WTC11 (cell line): ENCODE data around the gene TRABD2A. TPM values are rescaled to one million over a fixed set of nuclear protein-coding genes. Genes with fewer than 3 reads are reported as not detected.

Experiments used
- ATAC-seq: fragments of 200-7000 bp; cut with Tn5 transposase; 2 replicates; pipeline ENCODE4 v1.10.0; 2021; ENCODE audit warnings: mild to moderate bottlenecking, moderate library complexity
- CTCF ChIA-PET: fragments of 300-600 bp; sonication (Branson Sonifier 250); formaldehyde crosslinking; loops from one replicate; lab custom pipeline; 2021; ENCODE audit warnings: antibody characterized with exemption; lab: Charles Lee
- POLR2A ChIA-PET: fragments of 350-600 bp; sonication (Branson Sonifier 250); formaldehyde crosslinking; loops from one replicate; lab custom pipeline; 2021; ENCODE audit warnings: antibody characterized with exemption; lab: Charles Lee
- DNase-seq: peaks from one replicate; pipeline ENCODE4 v3.0.0; 2021; ENCODE audit warnings: low spot score
- H3K27ac Mint-ChIP-seq: 2 replicates; pipeline ENCODE4 v1.8.0; 2021; ENCODE audit warnings: mixed read lengths
- H3K27me3 Mint-ChIP-seq: 2 replicates; pipeline ENCODE4 v1.8.0; 2021; ENCODE audit warnings: low read depth, mild to moderate bottlenecking, moderate library complexity, mixed read lengths
- H3K36me3 Mint-ChIP-seq: 2 replicates; pipeline ENCODE4 v1.8.0; 2021; ENCODE audit warnings: mixed read lengths
- H3K4me1 Mint-ChIP-seq: 2 replicates; pipeline ENCODE4 v1.8.0; 2022; ENCODE audit warnings: mixed read lengths
- H3K4me3 Mint-ChIP-seq: 2 replicates; pipeline ENCODE4 v1.8.0; 2021; ENCODE audit warnings: mild to moderate bottlenecking, moderate library complexity, mixed read lengths
- H3K9me3 Mint-ChIP-seq: 2 replicates; pipeline ENCODE4 v1.8.0; 2021; ENCODE audit warnings: mixed read lengths
- E2F4 ChIP-seq: sonication (generic); formaldehyde crosslinking; IDR thresholded peaks from 2 replicates; pipeline ENCODE4 v1.8.1; 2022; ENCODE audit warnings: low read depth, mild to moderate bottlenecking, moderate library complexity, missing genetic modification reagents, borderline replicate concordance
- FOXP1 ChIP-seq: sonication (generic); formaldehyde crosslinking; IDR thresholded peaks from 2 replicates; pipeline ENCODE4 v1.8.0; 2022; ENCODE audit warnings: missing genetic modification reagents, mild to moderate bottlenecking, moderate library complexity, borderline replicate concordance
- MXD4 ChIP-seq: fragments of 250-450 bp; sonication (Bioruptor Pico); IDR thresholded peaks from 2 replicates; pipeline ENCODE4 v1.8.0; 2021; ENCODE audit warnings: mild to moderate bottlenecking, moderate library complexity, borderline replicate concordance
- NFATC4 ChIP-seq: fragments of 250-450 bp; sonication (Bioruptor Pico); IDR thresholded peaks from 2 replicates; pipeline ENCODE4 v1.9.0; 2021; ENCODE audit warnings: mild to moderate bottlenecking
- NFYB ChIP-seq: sonication (generic); formaldehyde crosslinking; conservative IDR thresholded peaks from 2 replicates; pipeline ENCODE4 v1.8.0; 2022; ENCODE audit warnings: low read depth, missing genetic modification reagents
- NR2C2 ChIP-seq: sonication (generic); formaldehyde crosslinking; IDR thresholded peaks from 2 replicates; pipeline ENCODE4 v1.8.0; 2022; ENCODE audit warnings: mild to moderate bottlenecking, missing genetic modification reagents
- RORB ChIP-seq: fragments of 250-450 bp; sonication (Bioruptor Pico); IDR thresholded peaks from 2 replicates; pipeline ENCODE4 v1.9.0; 2021; ENCODE audit warnings: mild to moderate bottlenecking
- SP1 ChIP-seq: sonication (generic); formaldehyde crosslinking; conservative IDR thresholded peaks from 2 replicates; pipeline ENCODE4 v1.8.1; 2022; ENCODE audit warnings: missing genetic modification reagents
- TEAD1 ChIP-seq: sonication (generic); formaldehyde crosslinking; IDR thresholded peaks from 2 replicates; pipeline ENCODE4 v1.8.0; 2022; ENCODE audit warnings: mild to moderate bottlenecking, missing genetic modification reagents
- TP53 ChIP-seq: sonication (generic); formaldehyde crosslinking; IDR thresholded peaks from 2 replicates; pipeline ENCODE4 v1.8.1; 2023; ENCODE audit warnings: mild to moderate bottlenecking, missing genetic modification reagents
- ZBTB21 ChIP-seq: sonication (generic); formaldehyde crosslinking; IDR thresholded peaks from 2 replicates; pipeline ENCODE4 v1.8.1; 2023; ENCODE audit warnings: mild to moderate bottlenecking, missing genetic modification reagents, borderline replicate concordance
- ZNF138 ChIP-seq: sonication (generic); formaldehyde crosslinking; conservative IDR thresholded peaks from 2 replicates; pipeline ENCODE4 v1.8.1; 2022; ENCODE audit warnings: mild to moderate bottlenecking, moderate library complexity, missing genetic modification reagents
- ZNF219 ChIP-seq: sonication (generic); formaldehyde crosslinking; IDR thresholded peaks from 2 replicates; pipeline ENCODE4 v1.8.0; 2023; ENCODE audit warnings: missing genetic modification reagents, mild to moderate bottlenecking, borderline replicate concordance
- ZNF232 ChIP-seq: sonication (generic); formaldehyde crosslinking; IDR thresholded peaks from 2 replicates; pipeline ENCODE4 v1.8.0; 2022; ENCODE audit warnings: mild to moderate bottlenecking, missing genetic modification reagents
- ZNF317 ChIP-seq: sonication (generic); formaldehyde crosslinking; IDR thresholded peaks from 2 replicates; pipeline ENCODE4 v1.8.1; 2023; ENCODE audit warnings: low read depth, mild to moderate bottlenecking, moderate library complexity, missing genetic modification reagents, borderline replicate concordance
- ZNF416 ChIP-seq: fragments of 250-450 bp; sonication (Bioruptor Pico); IDR thresholded peaks from 2 replicates; pipeline ENCODE4 v1.9.0; 2021; ENCODE audit warnings: mild to moderate bottlenecking, inconsistent platforms
- ZSCAN18 ChIP-seq: fragments of 250-450 bp; sonication (Bioruptor Pico); IDR thresholded peaks from 2 replicates; pipeline ENCODE4 v2.1.2; 2022; ENCODE audit warnings: mild to moderate bottlenecking, moderate library complexity
- total RNA-seq: library from RNA; stranded (reverse); gene quantifications from 3 replicates; pipeline ENCODE4 v1.2.3, GENCODE V29; 2021
- TF ChIP-seq, protein P1 (sequence below): fragments of 250-450 bp; sonication (Bioruptor Pico); IDR thresholded peaks from 2 replicates; pipeline ENCODE4 v1.8.0; 2021; ENCODE audit warnings: mild to moderate bottlenecking
- TF ChIP-seq, protein P2 (sequence below): sonication (generic); formaldehyde crosslinking; IDR thresholded peaks from 2 replicates; pipeline ENCODE4 v1.8.0; 2022; ENCODE audit warnings: mild to moderate bottlenecking, missing genetic modification reagents
- TF ChIP-seq, protein P3 (sequence below): fragments of 250-450 bp; sonication (Bioruptor Pico); IDR thresholded peaks from 2 replicates; pipeline ENCODE4 v1.9.0; 2021; ENCODE audit warnings: mild to moderate bottlenecking, borderline replicate concordance
- TF ChIP-seq, protein P4 (sequence below): sonication (generic); formaldehyde crosslinking; IDR thresholded peaks from 2 replicates; pipeline ENCODE4 v1.8.0; 2023; ENCODE audit warnings: missing genetic modification reagents
- TF ChIP-seq, protein P5 (sequence below): sonication (generic); formaldehyde crosslinking; IDR thresholded peaks from 2 replicates; pipeline ENCODE4 v1.8.0; 2022; ENCODE audit warnings: missing genetic modification reagents
- TF ChIP-seq, protein P6 (sequence below): sonication (generic); formaldehyde crosslinking; IDR thresholded peaks from 2 replicates; pipeline ENCODE4 v1.8.0; 2022; ENCODE audit warnings: mild to moderate bottlenecking, missing genetic modification reagents

TRABD2A gene
- total RNA-seq, 1 experiment from 2014 or later = 12.1 TPM

DNA sequence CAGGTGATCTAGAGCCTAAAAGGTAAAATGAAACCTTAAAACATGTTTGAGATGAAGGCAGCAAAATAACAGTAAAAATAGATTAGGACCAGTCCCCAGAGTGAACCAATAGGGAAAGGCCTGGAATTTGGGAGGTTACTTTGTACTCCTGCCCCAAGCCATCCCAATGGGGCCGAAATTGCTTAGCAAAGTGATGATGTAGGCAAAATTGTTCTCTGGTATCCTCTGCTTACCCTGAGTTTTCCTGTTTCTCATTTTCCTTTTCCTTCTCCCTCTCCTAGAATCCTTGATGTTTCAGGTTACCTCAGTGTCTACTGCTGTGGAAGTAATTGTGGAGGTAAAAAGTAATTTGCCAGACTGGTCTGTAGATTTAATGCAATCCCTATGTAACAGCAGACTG lies 92.9 kb downstream of the TRABD2A start:
- Mint-ChIP-seq H3K4me3 (no peak overlapping the region), H3K27me3 (no peaks in the 10 kb centered on the region; the same call in 1 of the 2 replicates), H3K4me1 (peaks cover 21% of the 10 kb centered on the region), H3K27ac (no peak overlapping the region), H3K36me3 (no peaks in the 10 kb centered on the region), H3K9me3 (0 out of 2 replicates have a peak, but pooled peaks cover 7% of the 10 kb centered on the region)
- DNase-seq (no peak), ATAC-seq (no peak)
- ChIA-PET POLR2A (no interaction called here), CTCF (no interaction called here)
- no peak for TF ChIP-seq RORB (CRISPR knock-in tag)
- no peak for TF ChIP-seq MXD4 (CRISPR knock-in tag)
- TF ChIP-seq ZSCAN18 (CRISPR knock-in tag) = no peak
- TF ChIP-seq TEAD1 (CRISPR knock-in tag) = no peak
- TF ChIP-seq, protein P1, sequence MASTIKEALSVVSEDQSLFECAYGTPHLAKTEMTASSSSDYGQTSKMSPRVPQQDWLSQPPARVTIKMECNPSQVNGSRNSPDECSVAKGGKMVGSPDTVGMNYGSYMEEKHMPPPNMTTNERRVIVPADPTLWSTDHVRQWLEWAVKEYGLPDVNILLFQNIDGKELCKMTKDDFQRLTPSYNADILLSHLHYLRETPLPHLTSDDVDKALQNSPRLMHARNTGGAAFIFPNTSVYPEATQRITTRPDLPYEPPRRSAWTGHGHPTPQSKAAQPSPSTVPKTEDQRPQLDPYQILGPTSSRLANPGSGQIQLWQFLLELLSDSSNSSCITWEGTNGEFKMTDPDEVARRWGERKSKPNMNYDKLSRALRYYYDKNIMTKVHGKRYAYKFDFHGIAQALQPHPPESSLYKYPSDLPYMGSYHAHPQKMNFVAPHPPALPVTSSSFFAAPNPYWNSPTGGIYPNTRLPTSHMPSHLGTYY (CRISPR knock-in tag) = no peak
- TF ChIP-seq SP1 (CRISPR knock-in tag) = no peak

GRCh38 chr2:84786601-84787000 lies 94.3 kb downstream of the TRABD2A start:
- Mint-ChIP-seq H3K36me3 (no peaks in the 10 kb centered on the region), H3K27me3 (no peaks in the 10 kb centered on the region), H3K27ac (no peak overlapping the region), H3K9me3 (no peaks in the 10 kb centered on the region), H3K4me1 (peaks cover 29% of the 10 kb centered on the region), H3K4me3 (no peak overlapping the region)
- POLR2A ChIA-PET = no interaction called here
- DNase-seq = no peak
- CTCF ChIA-PET = interaction anchor here (1.1 kb wide), 2 partner anchors 10 to 46 kb away, joined by 5 read pairs; no protein-coding TSS in a partner anchor
- ATAC-seq = no peak
- TF ChIP-seq, protein P2, sequence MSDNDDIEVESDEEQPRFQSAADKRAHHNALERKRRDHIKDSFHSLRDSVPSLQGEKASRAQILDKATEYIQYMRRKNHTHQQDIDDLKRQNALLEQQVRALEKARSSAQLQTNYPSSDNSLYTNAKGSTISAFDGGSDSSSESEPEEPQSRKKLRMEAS (CRISPR knock-in tag) = no peak
- TF ChIP-seq ZNF219 = no peak
- no peak for TF ChIP-seq ZNF416 (CRISPR knock-in tag)
- TF ChIP-seq ZNF138 (CRISPR knock-in tag) = no peak
- TF ChIP-seq ZNF232 = no peak
- TF ChIP-seq ZBTB21 = no peak
- TF ChIP-seq, protein P3, sequence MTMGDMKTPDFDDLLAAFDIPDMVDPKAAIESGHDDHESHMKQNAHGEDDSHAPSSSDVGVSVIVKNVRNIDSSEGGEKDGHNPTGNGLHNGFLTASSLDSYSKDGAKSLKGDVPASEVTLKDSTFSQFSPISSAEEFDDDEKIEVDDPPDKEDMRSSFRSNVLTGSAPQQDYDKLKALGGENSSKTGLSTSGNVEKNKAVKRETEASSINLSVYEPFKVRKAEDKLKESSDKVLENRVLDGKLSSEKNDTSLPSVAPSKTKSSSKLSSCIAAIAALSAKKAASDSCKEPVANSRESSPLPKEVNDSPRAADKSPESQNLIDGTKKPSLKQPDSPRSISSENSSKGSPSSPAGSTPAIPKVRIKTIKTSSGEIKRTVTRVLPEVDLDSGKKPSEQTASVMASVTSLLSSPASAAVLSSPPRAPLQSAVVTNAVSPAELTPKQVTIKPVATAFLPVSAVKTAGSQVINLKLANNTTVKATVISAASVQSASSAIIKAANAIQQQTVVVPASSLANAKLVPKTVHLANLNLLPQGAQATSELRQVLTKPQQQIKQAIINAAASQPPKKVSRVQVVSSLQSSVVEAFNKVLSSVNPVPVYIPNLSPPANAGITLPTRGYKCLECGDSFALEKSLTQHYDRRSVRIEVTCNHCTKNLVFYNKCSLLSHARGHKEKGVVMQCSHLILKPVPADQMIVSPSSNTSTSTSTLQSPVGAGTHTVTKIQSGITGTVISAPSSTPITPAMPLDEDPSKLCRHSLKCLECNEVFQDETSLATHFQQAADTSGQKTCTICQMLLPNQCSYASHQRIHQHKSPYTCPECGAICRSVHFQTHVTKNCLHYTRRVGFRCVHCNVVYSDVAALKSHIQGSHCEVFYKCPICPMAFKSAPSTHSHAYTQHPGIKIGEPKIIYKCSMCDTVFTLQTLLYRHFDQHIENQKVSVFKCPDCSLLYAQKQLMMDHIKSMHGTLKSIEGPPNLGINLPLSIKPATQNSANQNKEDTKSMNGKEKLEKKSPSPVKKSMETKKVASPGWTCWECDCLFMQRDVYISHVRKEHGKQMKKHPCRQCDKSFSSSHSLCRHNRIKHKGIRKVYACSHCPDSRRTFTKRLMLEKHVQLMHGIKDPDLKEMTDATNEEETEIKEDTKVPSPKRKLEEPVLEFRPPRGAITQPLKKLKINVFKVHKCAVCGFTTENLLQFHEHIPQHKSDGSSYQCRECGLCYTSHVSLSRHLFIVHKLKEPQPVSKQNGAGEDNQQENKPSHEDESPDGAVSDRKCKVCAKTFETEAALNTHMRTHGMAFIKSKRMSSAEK (CRISPR knock-in tag) = no peak
- TF ChIP-seq, protein P4, sequence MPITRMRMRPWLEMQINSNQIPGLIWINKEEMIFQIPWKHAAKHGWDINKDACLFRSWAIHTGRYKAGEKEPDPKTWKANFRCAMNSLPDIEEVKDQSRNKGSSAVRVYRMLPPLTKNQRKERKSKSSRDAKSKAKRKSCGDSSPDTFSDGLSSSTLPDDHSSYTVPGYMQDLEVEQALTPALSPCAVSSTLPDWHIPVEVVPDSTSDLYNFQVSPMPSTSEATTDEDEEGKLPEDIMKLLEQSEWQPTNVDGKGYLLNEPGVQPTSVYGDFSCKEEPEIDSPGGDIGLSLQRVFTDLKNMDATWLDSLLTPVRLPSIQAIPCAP (CRISPR knock-in tag) = no peak
- TF ChIP-seq TP53 = no peak
- TF ChIP-seq FOXP1 = no peak
- TF ChIP-seq NFYB (CRISPR knock-in tag) = no peak
- TF ChIP-seq NR2C2 = no peak
- TF ChIP-seq, protein P5, sequence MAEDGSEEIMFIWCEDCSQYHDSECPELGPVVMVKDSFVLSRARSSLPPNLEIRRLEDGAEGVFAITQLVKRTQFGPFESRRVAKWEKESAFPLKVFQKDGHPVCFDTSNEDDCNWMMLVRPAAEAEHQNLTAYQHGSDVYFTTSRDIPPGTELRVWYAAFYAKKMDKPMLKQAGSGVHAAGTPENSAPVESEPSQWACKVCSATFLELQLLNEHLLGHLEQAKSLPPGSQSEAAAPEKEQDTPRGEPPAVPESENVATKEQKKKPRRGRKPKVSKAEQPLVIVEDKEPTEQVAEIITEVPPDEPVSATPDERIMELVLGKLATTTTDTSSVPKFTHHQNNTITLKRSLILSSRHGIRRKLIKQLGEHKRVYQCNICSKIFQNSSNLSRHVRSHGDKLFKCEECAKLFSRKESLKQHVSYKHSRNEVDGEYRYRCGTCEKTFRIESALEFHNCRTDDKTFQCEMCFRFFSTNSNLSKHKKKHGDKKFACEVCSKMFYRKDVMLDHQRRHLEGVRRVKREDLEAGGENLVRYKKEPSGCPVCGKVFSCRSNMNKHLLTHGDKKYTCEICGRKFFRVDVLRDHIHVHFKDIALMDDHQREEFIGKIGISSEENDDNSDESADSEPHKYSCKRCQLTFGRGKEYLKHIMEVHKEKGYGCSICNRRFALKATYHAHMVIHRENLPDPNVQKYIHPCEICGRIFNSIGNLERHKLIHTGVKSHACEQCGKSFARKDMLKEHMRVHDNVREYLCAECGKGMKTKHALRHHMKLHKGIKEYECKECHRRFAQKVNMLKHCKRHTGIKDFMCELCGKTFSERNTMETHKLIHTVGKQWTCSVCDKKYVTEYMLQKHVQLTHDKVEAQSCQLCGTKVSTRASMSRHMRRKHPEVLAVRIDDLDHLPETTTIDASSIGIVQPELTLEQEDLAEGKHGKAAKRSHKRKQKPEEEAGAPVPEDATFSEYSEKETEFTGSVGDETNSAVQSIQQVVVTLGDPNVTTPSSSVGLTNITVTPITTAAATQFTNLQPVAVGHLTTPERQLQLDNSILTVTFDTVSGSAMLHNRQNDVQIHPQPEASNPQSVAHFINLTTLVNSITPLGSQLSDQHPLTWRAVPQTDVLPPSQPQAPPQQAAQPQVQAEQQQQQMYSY (CRISPR knock-in tag) = no peak
- TF ChIP-seq E2F4 (CRISPR knock-in tag) = no peak
- TF ChIP-seq, protein P6, sequence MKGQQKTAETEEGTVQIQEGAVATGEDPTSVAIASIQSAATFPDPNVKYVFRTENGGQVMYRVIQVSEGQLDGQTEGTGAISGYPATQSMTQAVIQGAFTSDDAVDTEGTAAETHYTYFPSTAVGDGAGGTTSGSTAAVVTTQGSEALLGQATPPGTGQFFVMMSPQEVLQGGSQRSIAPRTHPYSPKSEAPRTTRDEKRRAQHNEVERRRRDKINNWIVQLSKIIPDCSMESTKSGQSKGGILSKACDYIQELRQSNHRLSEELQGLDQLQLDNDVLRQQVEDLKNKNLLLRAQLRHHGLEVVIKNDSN = no peak
- no peak for TF ChIP-seq ZNF317
- no peak for TF ChIP-seq NFATC4 (CRISPR knock-in tag)
